HG03175 (cell line): ENCODE data around the gene PPFIA1.
A peak's percentile ranks its signal among the peaks of the same experiment; 100 is the strongest.
"Not testable (repeated sequence)": the region's sequence is repeated elsewhere in the genome, so short reads cannot be mapped to it uniquely, and the experiment has no call there.

Experiments
- ATAC-seq: cut with Tn5 transposase; IDR thresholded peaks from one replicate; pipeline ENCODE4 v1.9.1; 2021; ENCODE audit warnings: mild to moderate bottlenecking, moderate library complexity; ENCODE audit not compliant: unreplicated experiment

PPFIA1 gene

GRCh38 chr11:70319396-70320076 lies 49.0 kb downstream of the PPFIA1 start:
- ATAC-seq: no peak

DNA sequence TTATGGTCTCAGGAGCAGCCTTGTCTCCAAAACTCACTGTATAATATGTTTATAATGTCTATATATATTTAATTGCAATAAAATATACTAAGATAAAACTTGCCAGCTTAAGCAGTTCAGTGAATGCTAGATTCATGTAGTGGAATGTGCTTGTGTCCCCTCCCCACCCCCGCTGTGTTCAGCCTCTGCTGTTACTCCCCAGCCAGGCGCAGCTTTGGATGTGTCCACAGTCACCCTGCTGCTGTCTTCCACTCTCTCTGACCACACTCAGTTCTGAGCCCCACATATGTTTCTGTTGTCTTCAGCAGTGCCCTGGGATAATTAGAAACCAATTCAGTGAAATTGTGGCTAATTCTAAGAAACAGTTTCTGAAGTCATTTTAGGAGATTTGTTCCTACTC lies 52.2 kb downstream of the PPFIA1 start:
- no peak for ATAC-seq

- no peak for ATAC-seq
Measured at GRCh38 chr11:70323806-70324205, 53.3 kb downstream of the PPFIA1 start.

DNA sequence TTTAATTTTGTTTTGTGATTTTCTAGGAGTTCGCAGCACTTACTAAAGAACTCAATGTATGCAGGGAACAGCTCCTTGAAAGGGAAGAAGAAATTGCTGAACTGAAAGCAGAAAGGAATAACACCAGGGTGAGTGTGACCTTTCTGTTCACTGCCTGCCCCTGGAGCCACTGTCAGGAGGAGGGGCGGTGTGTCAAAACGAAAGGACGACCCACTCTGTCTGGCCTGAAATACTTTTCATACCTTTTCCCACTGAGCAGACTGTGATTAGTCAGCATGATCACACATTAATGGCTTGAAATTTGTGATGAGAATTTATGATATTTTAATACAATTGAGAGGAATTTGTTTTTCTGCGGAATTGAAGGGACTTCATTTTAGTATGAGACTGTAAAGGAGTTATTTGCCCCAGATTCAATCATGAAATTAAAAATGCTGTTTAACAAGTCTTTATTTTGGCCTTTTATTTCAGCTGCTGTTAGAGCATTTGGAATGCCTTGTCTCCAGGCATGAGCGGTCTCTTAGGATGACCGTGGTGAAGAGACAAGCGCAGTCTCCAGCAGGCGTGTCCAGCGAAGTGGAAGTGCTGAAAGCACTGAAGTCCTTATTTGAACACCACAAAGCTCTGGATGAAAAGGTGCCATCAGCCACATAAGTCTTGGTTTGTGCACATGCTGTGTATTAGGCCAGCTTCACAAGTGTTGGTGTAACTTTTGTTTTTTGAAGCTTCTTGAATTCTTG lies 54.1 kb downstream of the PPFIA1 start:
- ATAC-seq: peak; percentile 56

DNA sequence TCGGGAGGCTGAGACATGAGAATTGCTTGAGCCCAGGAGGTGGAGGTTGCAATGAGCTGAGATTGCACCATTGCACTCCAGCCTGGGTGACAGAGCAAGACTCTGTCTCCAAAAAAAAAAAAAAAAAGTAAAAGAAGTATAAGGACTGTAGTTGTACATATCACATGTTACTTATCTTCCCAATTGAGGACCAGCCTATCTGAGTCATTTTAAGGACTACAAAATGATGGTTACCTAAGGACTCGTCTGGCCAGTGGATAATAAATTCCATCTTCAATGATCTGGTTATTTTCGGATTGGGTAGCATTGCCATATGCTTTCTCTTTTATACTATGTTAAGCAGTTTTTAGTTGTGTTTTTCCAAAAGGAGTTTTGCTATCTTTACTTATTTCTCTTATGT lies 55.3 kb downstream of the PPFIA1 start:
- no peak for ATAC-seq

DNA sequence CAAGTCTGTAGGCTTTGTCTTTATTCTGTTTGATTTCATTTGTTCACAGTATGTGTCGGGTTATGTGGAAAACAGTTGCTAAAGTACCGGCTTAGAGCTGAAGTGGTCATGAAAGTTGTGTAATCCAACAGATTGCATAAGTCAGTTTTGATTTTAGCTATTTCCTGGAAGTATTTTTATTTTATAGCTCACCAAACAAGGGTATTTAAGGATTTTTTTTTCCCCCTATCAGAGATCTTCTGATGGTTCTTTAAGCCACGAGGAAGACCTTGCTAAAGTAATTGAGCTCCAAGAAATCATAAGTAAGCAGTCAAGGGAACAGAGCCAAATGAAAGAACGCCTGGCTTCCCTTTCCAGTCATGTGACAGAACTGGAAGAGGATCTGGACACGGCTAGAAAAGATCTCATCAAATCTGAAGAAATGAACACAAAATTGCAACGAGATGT lies 55.9 kb downstream of the PPFIA1 start:
- ATAC-seq: no peak

DNA sequence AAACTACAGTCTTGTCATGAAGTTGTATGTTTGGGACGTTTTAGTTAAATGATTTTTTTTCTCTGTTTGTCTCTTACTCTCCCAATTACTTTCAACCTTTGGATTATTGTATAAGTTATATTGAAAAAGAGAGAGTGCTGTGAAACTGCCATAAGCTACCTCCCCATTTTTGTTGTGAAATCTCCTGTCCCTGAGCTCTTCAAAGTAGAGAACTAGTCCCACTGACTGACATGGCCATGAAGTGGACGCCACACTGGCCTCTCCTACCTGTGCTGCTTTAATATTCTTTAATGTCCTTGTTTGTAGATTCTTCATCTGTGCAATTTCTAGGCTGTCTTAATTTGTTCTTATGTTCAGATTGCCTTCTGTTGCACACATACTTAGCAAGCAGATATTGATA lies 56.3 kb downstream of the PPFIA1 start:
- no peak for ATAC-seq

DNA sequence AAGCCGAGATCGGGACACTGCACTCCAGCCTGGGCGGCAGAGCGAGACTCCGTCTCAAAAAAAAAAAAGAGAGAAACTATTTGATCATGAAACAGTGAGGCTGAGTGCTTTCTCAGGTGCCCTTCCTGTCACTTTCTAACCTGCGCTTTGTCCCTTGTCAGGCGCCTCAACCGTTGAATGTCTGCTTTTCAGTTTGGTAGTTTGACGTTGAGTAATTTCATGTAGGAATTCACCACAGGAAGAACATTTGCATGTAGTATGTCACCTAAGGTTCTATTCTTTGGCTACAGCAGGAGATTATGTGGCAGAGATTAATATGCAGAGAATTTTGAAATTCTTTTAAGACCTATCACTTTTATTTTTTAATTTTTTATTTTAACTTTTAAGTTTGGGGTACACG lies 57.2 kb downstream of the PPFIA1 start:
- ATAC-seq: no peak

DNA sequence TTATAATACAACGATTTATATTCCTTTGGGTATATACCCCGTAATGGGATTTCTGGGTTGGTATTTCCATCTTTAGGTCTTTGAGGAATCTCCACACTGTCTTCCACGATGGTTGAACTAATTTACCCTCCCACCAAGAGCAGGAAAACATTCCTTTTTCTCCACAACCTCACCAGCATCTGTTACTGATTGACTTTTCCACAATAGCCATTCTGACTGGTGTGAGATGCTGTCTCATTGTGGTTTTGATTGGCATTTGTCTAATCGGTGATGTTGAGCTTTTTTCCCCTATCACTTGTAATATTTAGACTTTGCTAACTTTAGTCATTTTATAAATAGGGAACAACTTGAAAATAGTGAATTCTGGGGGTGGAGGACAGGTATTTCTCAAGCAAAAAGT lies 58.1 kb downstream of the PPFIA1 start:
- ATAC-seq: no peak

- ATAC-seq: not testable (repeated sequence)
Measured at GRCh38 chr11:70331320-70331843, 60.9 kb downstream of the PPFIA1 start.

DNA sequence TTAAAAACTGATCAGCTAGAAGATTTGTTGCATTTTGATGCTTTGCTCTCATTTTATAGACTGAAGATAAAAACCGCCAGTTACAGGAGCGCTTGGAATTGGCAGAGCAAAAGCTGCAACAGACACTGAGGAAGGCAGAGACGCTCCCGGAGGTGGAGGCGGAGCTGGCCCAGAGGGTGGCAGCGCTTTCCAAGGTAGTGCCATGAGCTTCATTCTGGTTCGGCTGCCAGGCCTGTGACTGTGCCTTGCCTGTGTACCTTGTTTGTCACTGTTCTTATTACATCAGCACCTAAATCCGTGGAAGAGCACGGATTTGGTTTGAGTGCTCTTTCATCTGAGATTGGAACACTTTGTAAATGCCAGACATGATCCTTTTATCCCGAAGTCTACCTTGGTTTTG lies 61.4 kb downstream of the PPFIA1 start:
- ATAC-seq: no peak

DNA sequence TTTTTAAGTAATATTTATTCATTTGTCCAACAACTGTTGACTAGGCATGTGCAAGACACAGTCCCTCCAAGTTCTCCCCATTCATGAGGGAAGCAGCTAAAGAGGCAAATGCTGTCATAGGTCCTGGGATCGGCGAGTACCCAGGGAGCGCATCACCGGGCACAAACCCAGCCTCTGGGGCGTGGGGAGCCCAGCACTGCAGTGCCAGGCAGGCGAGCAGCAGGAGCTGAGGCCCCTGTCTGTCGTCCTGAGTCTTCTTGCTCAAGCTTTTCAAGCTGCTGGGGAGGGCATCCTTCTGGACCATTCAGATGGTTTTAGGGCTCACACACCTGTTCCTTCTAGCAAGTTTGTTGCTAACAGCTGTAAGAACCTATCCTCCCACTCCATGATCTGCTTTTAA lies 62.1 kb downstream of the PPFIA1 start:
- no peak for ATAC-seq

- ATAC-seq: no peak
Measured at GRCh38 chr11:70333261-70333660, 62.8 kb downstream of the PPFIA1 start.

DNA sequence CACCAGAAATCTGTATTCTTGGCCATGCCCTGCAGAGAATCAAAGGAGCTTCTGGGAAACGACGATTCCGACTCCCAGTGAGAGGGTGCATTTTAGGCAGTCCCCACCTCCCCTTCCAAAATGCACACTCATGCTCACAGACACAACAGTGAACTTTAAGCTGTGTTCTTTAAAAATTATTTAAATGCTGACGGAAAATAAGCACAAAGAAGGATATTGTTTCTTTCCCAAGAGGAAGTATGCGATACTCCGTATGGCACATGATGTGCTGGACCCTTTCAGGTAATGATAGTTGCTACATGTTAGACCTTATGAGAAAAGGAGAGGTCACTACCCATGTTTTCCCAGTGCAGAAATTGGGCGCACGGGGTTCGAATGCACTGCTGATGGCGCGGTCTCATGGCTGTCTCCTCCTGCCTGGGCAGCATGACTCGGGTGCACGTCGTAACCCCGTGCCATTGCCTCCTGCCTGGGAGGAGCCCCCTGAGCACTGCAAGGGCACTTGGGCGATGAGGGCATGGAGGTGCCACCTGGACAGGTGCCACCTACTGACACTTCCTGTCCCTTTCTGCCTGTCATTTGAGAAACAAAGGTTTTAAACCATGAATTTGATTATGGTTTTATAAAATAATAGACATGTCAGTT lies 64.0 kb downstream of the PPFIA1 start:
- ATAC-seq: no peak

DNA sequence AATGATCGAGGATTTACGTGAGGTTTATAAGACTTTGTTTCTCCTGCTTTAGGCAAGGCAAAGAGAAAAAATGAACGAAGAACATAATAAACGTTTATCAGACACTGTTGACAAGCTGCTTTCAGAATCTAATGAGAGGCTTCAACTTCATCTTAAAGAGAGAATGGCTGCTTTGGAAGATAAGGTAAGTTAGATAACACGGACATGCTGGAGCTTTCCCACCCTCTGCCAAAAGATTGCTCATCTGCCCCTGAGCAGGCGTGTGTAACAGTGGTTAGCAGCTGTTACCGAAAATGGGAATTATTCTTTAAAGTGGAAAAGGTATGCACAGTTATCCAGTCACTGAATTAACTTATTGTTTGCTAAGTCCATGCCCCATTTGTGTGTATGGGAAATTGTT lies 65.0 kb downstream of the PPFIA1 start:
- no peak for ATAC-seq

DNA sequence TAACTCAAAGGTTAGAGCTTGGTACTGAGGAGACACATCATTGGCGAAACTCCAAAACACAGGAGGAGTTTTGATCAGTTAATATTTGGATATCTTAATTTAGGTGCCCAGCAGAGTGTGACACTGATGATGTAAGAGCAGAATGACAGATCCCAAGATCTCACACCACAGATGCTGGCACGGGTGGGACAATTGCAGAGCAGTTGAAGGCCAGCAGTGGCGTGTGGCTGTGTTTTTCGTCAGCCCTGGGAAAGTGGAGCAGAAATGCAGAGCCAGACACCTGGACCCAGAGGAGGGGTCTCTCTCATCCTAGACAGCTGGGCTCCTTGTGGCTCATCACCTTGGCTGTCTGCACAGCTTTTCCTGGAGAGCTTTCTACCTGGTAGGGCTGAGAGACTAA lies 68.1 kb downstream of the PPFIA1 start:
- no peak for ATAC-seq

DNA sequence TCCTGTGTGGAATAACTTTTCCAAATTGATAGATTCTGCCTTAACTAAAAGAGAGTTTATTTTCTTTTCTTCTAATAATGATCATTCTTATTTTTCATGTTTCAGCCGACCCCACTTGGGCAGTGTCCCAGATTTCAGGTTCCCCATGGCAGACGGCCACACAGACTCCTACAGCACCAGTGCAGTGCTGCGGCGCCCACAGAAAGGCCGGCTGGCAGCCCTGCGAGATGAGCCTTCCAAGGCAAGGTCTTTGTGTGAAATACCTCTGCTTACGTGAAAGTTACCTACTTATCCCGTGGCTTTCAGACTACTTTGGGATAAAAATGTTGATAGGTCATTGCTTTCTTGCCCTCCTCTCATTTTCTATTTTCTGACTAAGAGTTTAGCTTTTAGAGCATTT lies 68.6 kb downstream of the PPFIA1 start:
- ATAC-seq: no peak

- no peak for ATAC-seq
Measured at GRCh38 chr11:70341881-70342429, 71.5 kb downstream of the PPFIA1 start.

- ATAC-seq: no peak
Measured at GRCh38 chr11:70343636-70344035, 73.1 kb downstream of the PPFIA1 start.

GRCh38 chr11:70348191-70348590 lies 77.7 kb downstream of the PPFIA1 start:
- ATAC-seq: no peak

- ATAC-seq: no peak
Measured at GRCh38 chr11:70348608-70349007, 78.1 kb downstream of the PPFIA1 start.

DNA sequence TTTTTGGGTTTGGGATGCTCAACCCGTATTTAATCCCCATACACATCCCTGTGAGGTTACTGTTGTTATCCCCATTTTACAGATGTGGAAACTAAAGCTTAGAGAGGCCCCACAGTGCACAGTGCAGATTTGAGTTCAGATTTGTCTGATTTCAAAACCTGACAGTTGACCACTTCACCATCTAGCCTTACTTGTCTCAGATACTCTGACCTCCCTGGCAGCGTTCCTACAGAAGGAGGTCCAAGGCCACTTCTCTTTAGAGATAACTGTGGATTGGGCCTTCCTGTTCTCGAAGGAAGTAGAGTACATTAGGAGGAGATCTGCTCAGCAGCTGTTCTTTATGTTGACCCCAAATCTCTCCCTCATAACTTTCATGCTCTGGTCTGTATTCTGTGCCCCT lies 81.2 kb downstream of the PPFIA1 start:
- ATAC-seq: no peak
